ENCODE results near the gene GLIS1. TPM values are rescaled to one million over a fixed set of nuclear protein-coding genes. Genes with fewer than 3 reads are reported as not detected.

GLIS1 gene
- total RNA-seq, 1 experiment from 2014 or later = 0.24 TPM

DNA sequence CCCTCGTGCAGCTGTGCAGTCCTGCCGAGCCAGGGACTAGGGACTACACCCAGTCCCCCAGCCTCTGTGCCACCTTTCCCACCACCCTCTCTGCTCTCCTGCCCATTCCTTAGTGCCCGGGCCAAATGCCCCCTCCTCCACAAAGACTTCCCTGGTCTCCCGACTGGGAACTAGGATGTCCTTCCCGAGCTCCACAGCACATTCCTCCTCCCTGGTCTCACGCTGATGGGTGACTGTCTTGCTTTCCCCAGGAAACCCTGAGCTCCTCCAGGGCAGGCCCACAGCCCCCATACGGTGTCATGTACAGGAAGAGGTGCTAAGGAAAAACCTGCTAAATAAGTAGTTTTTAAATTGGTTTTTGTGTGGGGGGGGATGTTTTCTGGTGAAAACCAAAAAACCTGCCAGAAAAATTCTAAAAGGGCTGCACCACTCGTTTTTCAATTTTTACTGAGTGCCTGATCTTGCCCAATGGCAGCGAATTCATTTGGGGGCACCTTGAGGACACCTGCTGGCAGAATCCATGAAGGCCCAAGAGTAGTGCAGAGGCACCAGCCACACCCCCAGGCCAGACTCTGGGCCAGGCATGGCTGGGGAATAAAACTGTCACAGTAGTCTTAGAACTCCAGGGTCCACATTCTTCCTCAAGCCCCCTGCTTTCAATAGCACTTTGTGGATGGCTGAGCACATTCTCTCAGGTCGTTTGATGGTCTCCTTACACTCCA lies 50.4 kb downstream of the GLIS1 start:
- Mint-ChIP-seq H3K36me3 (no peaks in the 10 kb centered on the region), H3K9me3 (no peaks in the 10 kb centered on the region), H3K27me3 (ENCODE audit: low read depth) (peaks cover 16% of the 10 kb centered on the region), H3K4me1 (peaks cover 30% of the 10 kb centered on the region), H3K27ac (no peak overlapping the region), H3K4me3 (no peak overlapping the region)
- ATAC-seq (no peak), DNase-seq (ENCODE audit: low spot score) (no peak)
- CTCF ChIA-PET = interaction anchor here (0.9 to 1.1 kb wide), 2 partner anchors 27 to 203 kb away, joined by 3 to 4 read pairs; no protein-coding TSS in a partner anchor
- TF ChIP-seq, protein P1, sequence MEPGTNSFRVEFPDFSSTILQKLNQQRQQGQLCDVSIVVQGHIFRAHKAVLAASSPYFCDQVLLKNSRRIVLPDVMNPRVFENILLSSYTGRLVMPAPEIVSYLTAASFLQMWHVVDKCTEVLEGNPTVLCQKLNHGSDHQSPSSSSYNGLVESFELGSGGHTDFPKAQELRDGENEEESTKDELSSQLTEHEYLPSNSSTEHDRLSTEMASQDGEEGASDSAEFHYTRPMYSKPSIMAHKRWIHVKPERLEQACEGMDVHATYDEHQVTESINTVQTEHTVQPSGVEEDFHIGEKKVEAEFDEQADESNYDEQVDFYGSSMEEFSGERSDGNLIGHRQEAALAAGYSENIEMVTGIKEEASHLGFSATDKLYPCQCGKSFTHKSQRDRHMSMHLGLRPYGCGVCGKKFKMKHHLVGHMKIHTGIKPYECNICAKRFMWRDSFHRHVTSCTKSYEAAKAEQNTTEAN (CRISPR knock-in tag; IDR thresholded peaks at IDR 0.05) = no peak
- TF ChIP-seq EMX1 (CRISPR knock-in tag; IDR thresholded peaks at IDR 0.05) (no peak), ZNF396 (CRISPR knock-in tag; IDR thresholded peaks at IDR 0.05; ENCODE audit: borderline replicate concordance) (no peak), ZNF219 (CRISPR knock-in tag; IDR thresholded peaks at IDR 0.05; ENCODE audit: borderline replicate concordance) (no peak), FOXJ3 (CRISPR knock-in tag; IDR thresholded peaks at IDR 0.05; ENCODE audit: borderline replicate concordance) (no peak), ZNF317 (CRISPR knock-in tag; IDR thresholded peaks at IDR 0.05; ENCODE audit: borderline replicate concordance, low read depth) (no peak), CBFB (CRISPR knock-in tag; IDR thresholded peaks at IDR 0.05; ENCODE audit: low read depth) (no peak), KAT7 (CRISPR knock-in tag; IDR thresholded peaks at IDR 0.05; ENCODE audit: borderline replicate concordance) (no peak), ZNF423 (CRISPR knock-in tag; IDR thresholded peaks at IDR 0.05) (no peak), ETV6 (CRISPR knock-in tag; IDR thresholded peaks at IDR 0.05) (no peak), ZNF416 (CRISPR knock-in tag; IDR thresholded peaks at IDR 0.05) (no peak), ZNF121 (CRISPR knock-in tag; IDR thresholded peaks at IDR 0.05) (no peak)
- TF ChIP-seq, protein P2, sequence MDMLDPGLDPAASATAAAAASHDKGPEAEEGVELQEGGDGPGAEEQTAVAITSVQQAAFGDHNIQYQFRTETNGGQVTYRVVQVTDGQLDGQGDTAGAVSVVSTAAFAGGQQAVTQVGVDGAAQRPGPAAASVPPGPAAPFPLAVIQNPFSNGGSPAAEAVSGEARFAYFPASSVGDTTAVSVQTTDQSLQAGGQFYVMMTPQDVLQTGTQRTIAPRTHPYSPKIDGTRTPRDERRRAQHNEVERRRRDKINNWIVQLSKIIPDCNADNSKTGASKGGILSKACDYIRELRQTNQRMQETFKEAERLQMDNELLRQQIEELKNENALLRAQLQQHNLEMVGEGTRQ (CRISPR knock-in tag; IDR thresholded peaks at IDR 0.05) = no peak
- TF ChIP-seq, protein P3, sequence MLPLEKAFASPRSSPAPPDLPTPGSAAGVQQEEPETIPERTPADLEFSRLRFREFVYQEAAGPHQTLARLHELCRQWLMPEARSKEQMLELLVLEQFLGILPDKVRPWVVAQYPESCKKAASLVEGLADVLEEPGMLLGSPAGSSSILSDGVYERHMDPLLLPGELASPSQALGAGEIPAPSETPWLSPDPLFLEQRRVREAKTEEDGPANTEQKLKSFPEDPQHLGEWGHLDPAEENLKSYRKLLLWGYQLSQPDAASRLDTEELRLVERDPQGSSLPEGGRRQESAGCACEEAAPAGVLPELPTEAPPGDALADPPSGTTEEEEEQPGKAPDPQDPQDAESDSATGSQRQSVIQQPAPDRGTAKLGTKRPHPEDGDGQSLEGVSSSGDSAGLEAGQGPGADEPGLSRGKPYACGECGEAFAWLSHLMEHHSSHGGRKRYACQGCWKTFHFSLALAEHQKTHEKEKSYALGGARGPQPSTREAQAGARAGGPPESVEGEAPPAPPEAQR (CRISPR knock-in tag; IDR thresholded peaks at IDR 0.05) = no peak
- TF ChIP-seq, protein P4, sequence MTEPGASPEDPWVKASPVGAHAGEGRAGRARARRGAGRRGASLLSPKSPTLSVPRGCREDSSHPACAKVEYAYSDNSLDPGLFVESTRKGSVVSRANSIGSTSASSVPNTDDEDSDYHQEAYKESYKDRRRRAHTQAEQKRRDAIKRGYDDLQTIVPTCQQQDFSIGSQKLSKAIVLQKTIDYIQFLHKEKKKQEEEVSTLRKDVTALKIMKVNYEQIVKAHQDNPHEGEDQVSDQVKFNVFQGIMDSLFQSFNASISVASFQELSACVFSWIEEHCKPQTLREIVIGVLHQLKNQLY (CRISPR knock-in tag; IDR thresholded peaks at IDR 0.05) = no peak
- TF ChIP-seq, protein P5, sequence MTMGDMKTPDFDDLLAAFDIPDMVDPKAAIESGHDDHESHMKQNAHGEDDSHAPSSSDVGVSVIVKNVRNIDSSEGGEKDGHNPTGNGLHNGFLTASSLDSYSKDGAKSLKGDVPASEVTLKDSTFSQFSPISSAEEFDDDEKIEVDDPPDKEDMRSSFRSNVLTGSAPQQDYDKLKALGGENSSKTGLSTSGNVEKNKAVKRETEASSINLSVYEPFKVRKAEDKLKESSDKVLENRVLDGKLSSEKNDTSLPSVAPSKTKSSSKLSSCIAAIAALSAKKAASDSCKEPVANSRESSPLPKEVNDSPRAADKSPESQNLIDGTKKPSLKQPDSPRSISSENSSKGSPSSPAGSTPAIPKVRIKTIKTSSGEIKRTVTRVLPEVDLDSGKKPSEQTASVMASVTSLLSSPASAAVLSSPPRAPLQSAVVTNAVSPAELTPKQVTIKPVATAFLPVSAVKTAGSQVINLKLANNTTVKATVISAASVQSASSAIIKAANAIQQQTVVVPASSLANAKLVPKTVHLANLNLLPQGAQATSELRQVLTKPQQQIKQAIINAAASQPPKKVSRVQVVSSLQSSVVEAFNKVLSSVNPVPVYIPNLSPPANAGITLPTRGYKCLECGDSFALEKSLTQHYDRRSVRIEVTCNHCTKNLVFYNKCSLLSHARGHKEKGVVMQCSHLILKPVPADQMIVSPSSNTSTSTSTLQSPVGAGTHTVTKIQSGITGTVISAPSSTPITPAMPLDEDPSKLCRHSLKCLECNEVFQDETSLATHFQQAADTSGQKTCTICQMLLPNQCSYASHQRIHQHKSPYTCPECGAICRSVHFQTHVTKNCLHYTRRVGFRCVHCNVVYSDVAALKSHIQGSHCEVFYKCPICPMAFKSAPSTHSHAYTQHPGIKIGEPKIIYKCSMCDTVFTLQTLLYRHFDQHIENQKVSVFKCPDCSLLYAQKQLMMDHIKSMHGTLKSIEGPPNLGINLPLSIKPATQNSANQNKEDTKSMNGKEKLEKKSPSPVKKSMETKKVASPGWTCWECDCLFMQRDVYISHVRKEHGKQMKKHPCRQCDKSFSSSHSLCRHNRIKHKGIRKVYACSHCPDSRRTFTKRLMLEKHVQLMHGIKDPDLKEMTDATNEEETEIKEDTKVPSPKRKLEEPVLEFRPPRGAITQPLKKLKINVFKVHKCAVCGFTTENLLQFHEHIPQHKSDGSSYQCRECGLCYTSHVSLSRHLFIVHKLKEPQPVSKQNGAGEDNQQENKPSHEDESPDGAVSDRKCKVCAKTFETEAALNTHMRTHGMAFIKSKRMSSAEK (CRISPR knock-in tag; IDR thresholded peaks at IDR 0.05; ENCODE audit: borderline replicate concordance) = no peak
- TF ChIP-seq, protein P6, sequence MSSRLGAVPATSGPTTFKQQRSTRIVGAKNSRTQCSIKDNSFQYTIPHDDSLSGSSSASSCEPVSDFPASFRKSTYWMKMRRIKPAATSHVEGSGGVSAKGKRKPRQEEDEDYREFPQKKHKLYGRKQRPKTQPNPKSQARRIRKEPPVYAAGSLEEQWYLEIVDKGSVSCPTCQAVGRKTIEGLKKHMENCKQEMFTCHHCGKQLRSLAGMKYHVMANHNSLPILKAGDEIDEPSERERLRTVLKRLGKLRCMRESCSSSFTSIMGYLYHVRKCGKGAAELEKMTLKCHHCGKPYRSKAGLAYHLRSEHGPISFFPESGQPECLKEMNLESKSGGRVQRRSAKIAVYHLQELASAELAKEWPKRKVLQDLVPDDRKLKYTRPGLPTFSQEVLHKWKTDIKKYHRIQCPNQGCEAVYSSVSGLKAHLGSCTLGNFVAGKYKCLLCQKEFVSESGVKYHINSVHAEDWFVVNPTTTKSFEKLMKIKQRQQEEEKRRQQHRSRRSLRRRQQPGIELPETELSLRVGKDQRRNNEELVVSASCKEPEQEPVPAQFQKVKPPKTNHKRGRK (CRISPR knock-in tag; IDR thresholded peaks at IDR 0.05; ENCODE audit: borderline replicate concordance) = no peak
- TF ChIP-seq, protein P7, sequence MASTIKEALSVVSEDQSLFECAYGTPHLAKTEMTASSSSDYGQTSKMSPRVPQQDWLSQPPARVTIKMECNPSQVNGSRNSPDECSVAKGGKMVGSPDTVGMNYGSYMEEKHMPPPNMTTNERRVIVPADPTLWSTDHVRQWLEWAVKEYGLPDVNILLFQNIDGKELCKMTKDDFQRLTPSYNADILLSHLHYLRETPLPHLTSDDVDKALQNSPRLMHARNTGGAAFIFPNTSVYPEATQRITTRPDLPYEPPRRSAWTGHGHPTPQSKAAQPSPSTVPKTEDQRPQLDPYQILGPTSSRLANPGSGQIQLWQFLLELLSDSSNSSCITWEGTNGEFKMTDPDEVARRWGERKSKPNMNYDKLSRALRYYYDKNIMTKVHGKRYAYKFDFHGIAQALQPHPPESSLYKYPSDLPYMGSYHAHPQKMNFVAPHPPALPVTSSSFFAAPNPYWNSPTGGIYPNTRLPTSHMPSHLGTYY (CRISPR knock-in tag; IDR thresholded peaks at IDR 0.05) = no peak
- POLR2A ChIA-PET = no interaction called here
